ENCODE data around the gene B3GNT8.
A peak's percentile ranks its signal among the peaks of the same experiment; 100 is the strongest.
"Not testable (repeated sequence)": the region's sequence is repeated elsewhere in the genome, so short reads cannot be mapped to it uniquely, and the experiment has no call there.

The B3GNT8 gene

GRCh38 chr19:41395355-41395754 lies 31.8 kb downstream of the B3GNT8 start:
- DNase-seq (ENCODE audit: low read depth in 2 of 2): no peak

GRCh38 chr19:41392775-41393174 lies 34.4 kb downstream of the B3GNT8 start:
- no peak for DNase-seq (ENCODE audit: low read depth in 2 of 2)

- no peak for DNase-seq (ENCODE audit: low read depth in 2 of 2)
These were observed 35.6 kb downstream of the B3GNT8 start for GRCh38 chr19:41391618-41392017.

- no peak for DNase-seq (ENCODE audit: low read depth in 2 of 2)
These were observed 40.7 kb downstream of the B3GNT8 start for GRCh38 chr19:41386442-41386841.

- DNase-seq (ENCODE audit: low read depth in 2 of 2): no peak
These were observed 42.8 kb downstream of the B3GNT8 start for GRCh38 chr19:41384351-41384750.

- DNase-seq (ENCODE audit: low read depth in 2 of 2): not testable (repeated sequence)
These were observed 45.6 kb downstream of the B3GNT8 start for GRCh38 chr19:41381536-41381935.

- DNase-seq (ENCODE audit: low read depth in 2 of 2): no peak
These were observed 49.0 kb downstream of the B3GNT8 start for GRCh38 chr19:41377977-41378709.

- peak in 1 of 2 donors; percentile 37 for DNase-seq (ENCODE audit: low read depth in 2 of 2)
These were observed 50.2 kb downstream of the B3GNT8 start for GRCh38 chr19:41376998-41377365.

GRCh38 chr19:41376241-41376997 lies 50.8 kb downstream of the B3GNT8 start, which contains the start of gene TMEM91:
TSS of gene TMEM91 (plus strand) at chr19:41376533. CDS start at chr19:41378310, 1,777 bp downstream.
- DNase-seq (ENCODE audit: low read depth in 2 of 2): no peak
